ENCODE measurements around the gene TRIM8.

Gene TRIM8

GRCh38 chr10:102647443-102648268 lies 3.4 kb downstream of the TRIM8 start:
- DNase-seq (ENCODE audit: low read depth) = peak; percentile 51
- TF ChIP-seq MYC (IDR thresholded peaks at IDR 0.05; ENCODE audit: low read depth, low read length) (no peak), POLR2A (IDR thresholded peaks at IDR 0.05; ENCODE audit: extremely low read depth, insufficient read length) (no peak), CTCF (IDR thresholded peaks at IDR 0.05; ENCODE audit: low read depth, low read length) (no peak), MAX (IDR thresholded peaks at IDR 0.05; ENCODE audit: low read depth, low read length) (no peak)
- H3K4me3 ChIP-seq (ENCODE audit: low read depth, low read length) = peak overlapping the region; percentile 96

- TF ChIP-seq POLR2A (IDR thresholded peaks at IDR 0.05; ENCODE audit: extremely low read depth, insufficient read length) (no peak), MYC (IDR thresholded peaks at IDR 0.05; ENCODE audit: low read depth, low read length) (no peak), CTCF (IDR thresholded peaks at IDR 0.05; ENCODE audit: low read depth, low read length) (no peak), MAX (IDR thresholded peaks at IDR 0.05; ENCODE audit: low read depth, low read length) (no peak)
- DNase-seq (ENCODE audit: low read depth) = no peak
- H3K4me3 ChIP-seq (ENCODE audit: low read depth, low read length) = peak overlapping the region; percentile 14
These were observed 4.1 kb downstream of the TRIM8 start for GRCh38 chr10:102648269-102648888.

- TF ChIP-seq POLR2A (IDR thresholded peaks at IDR 0.05; ENCODE audit: extremely low read depth, insufficient read length) (no peak), MYC (IDR thresholded peaks at IDR 0.05; ENCODE audit: low read depth, low read length) (no peak), CTCF (IDR thresholded peaks at IDR 0.05; ENCODE audit: low read depth, low read length) (no peak), MAX (IDR thresholded peaks at IDR 0.05; ENCODE audit: low read depth, low read length) (no peak)
- no peak for DNase-seq (ENCODE audit: low read depth)
- peak overlapping the region; percentile 14 for H3K4me3 ChIP-seq (ENCODE audit: low read depth, low read length)
These were observed 4.9 kb downstream of the TRIM8 start for GRCh38 chr10:102648889-102649796.

GRCh38 chr10:102649797-102650654 lies 5.7 kb downstream of the TRIM8 start:
- H3K4me3 ChIP-seq (ENCODE audit: low read depth, low read length) = no peak overlapping the region
- TF ChIP-seq POLR2A (IDR thresholded peaks at IDR 0.05; ENCODE audit: extremely low read depth, insufficient read length) (no peak), CTCF (IDR thresholded peaks at IDR 0.05; ENCODE audit: low read depth, low read length) (no peak), MYC (IDR thresholded peaks at IDR 0.05; ENCODE audit: low read depth, low read length) (no peak), MAX (IDR thresholded peaks at IDR 0.05; ENCODE audit: low read depth, low read length) (no peak)
- no peak for DNase-seq (ENCODE audit: low read depth)

All from NB4 (cell line).